ENCODE data around the gene ITPR2.

The ITPR2 gene

GRCh38 chr12:26740348-26740747 lies 92.6 kb downstream of the ITPR2 start:
- H3K79me2 ChIP-seq (ENCODE audit: insufficient read depth, low read length): no peaks in the 10 kb centered on the region
- no peaks in the 10 kb centered on the region for H3K27me3 ChIP-seq (ENCODE audit: insufficient read depth, low read length)
- no peak for TF ChIP-seq CTCF (IDR thresholded peaks at IDR 0.05; ENCODE audit: low read length)
- TF ChIP-seq EZH2 (IDR thresholded peaks at IDR 0.05; ENCODE audit: borderline replicate concordance, low read length): no peak

GRCh38 chr12:26737487-26738030 lies 95.4 kb downstream of the ITPR2 start:
- no peak overlapping the region for H3K4me3 ChIP-seq (ENCODE audit: low read depth, low read length, poor library complexity, severe bottlenecking)
- peaks cover 18% of the 10 kb centered on the region for H3K4me1 ChIP-seq (ENCODE audit: insufficient read depth, low read length, severe bottlenecking)
- no peak overlapping the region for H3K27ac ChIP-seq (ENCODE audit: low read depth, low read length, poor library complexity, severe bottlenecking)
- TF ChIP-seq CTCF (IDR thresholded peaks at IDR 0.05; ENCODE audit: low read length) (no peak), EZH2 (IDR thresholded peaks at IDR 0.05; ENCODE audit: borderline replicate concordance, low read length) (no peak)
- peaks cover 5% of the 10 kb centered on the region; the same call in 1 of the 2 replicates for H3K36me3 ChIP-seq (ENCODE audit: insufficient read depth, low read length)
- 0 out of 2 replicates have a peak, but pooled peaks cover 4% of the 10 kb centered on the region for H3K79me2 ChIP-seq (ENCODE audit: insufficient read depth, low read length)
- H4K20me1 ChIP-seq (ENCODE audit: insufficient read depth, low read length): no peaks in the 10 kb centered on the region; the same call in 1 of the 2 replicates
- H3F3A ChIP-seq (ENCODE audit: insufficient read depth, low read length): no peaks in the 10 kb centered on the region
- peaks cover 11% of the 10 kb centered on the region; the same call in 1 of the 2 replicates for H3K9me3 ChIP-seq (ENCODE audit: low read length)
- H3K27me3 ChIP-seq (ENCODE audit: insufficient read depth, low read length): no peaks in the 10 kb centered on the region
- H2AFZ ChIP-seq (ENCODE audit: low read length): no peak overlapping the region
- no peaks in the 10 kb centered on the region for H3K9me2 ChIP-seq (ENCODE audit: low read depth, low read length)
- H3K4me2 ChIP-seq (ENCODE audit: low read length): no peak overlapping the region
- H3K9ac ChIP-seq (ENCODE audit: low read length): no peak overlapping the region

More at GRCh38 chr12:26740348-26740747, 92.6 kb downstream of the ITPR2 start:
- no peak overlapping the region for H3K27ac ChIP-seq (ENCODE audit: low read depth, low read length, poor library complexity, severe bottlenecking)
- no peaks in the 10 kb centered on the region for H3K4me1 ChIP-seq (ENCODE audit: insufficient read depth, low read length, severe bottlenecking)
- no peak overlapping the region for H3K4me3 ChIP-seq (ENCODE audit: low read depth, low read length, poor library complexity, severe bottlenecking)
- no peaks in the 10 kb centered on the region for H3K9me2 ChIP-seq (ENCODE audit: low read depth, low read length)
- H3K36me3 ChIP-seq (ENCODE audit: insufficient read depth, low read length): peaks cover 5% of the 10 kb centered on the region; the same call in 1 of the 2 replicates
- H3K9ac ChIP-seq (ENCODE audit: low read length): no peak overlapping the region
- no peaks in the 10 kb centered on the region; the same call in 1 of the 2 replicates for H4K20me1 ChIP-seq (ENCODE audit: insufficient read depth, low read length)
- H3F3A ChIP-seq (ENCODE audit: insufficient read depth, low read length): no peaks in the 10 kb centered on the region
- H2AFZ ChIP-seq (ENCODE audit: low read length): no peak overlapping the region
- peaks cover 11% of the 10 kb centered on the region; the same call in 1 of the 2 replicates for H3K9me3 ChIP-seq (ENCODE audit: low read length)
- H3K4me2 ChIP-seq (ENCODE audit: low read length): no peak overlapping the region

GRCh38 chr12:26736563-26737486 lies 96.2 kb downstream of the ITPR2 start:
- Histone ChIP-seq H2AFZ (ENCODE audit: low read length) (no peak overlapping the region), H3K27ac (ENCODE audit: low read depth, low read length, poor library complexity, severe bottlenecking) (no peak overlapping the region)
- TF ChIP-seq CTCF (IDR thresholded peaks at IDR 0.05; ENCODE audit: low read length): no peak
- no peak for TF ChIP-seq EZH2 (IDR thresholded peaks at IDR 0.05; ENCODE audit: borderline replicate concordance, low read length)

More at GRCh38 chr12:26736563-26737486, 96.2 kb downstream of the ITPR2 start:
- peaks cover 11% of the 10 kb centered on the region; the same call in 1 of the 2 replicates for H3K9me3 ChIP-seq (ENCODE audit: low read length)
- H3K9ac ChIP-seq (ENCODE audit: low read length): no peak overlapping the region
- H3K9me2 ChIP-seq (ENCODE audit: low read depth, low read length): no peaks in the 10 kb centered on the region
- H4K20me1 ChIP-seq (ENCODE audit: insufficient read depth, low read length): no peaks in the 10 kb centered on the region; the same call in 1 of the 2 replicates
- H3K79me2 ChIP-seq (ENCODE audit: insufficient read depth, low read length): 0 out of 2 replicates have a peak, but pooled peaks cover 4% of the 10 kb centered on the region
- H3F3A ChIP-seq (ENCODE audit: insufficient read depth, low read length): no peaks in the 10 kb centered on the region
- no peak overlapping the region for H3K4me2 ChIP-seq (ENCODE audit: low read length)
- peaks cover 26% of the 10 kb centered on the region for H3K4me1 ChIP-seq (ENCODE audit: insufficient read depth, low read length, severe bottlenecking)
- H3K27me3 ChIP-seq (ENCODE audit: insufficient read depth, low read length): no peaks in the 10 kb centered on the region
- H3K4me3 ChIP-seq (ENCODE audit: low read depth, low read length, poor library complexity, severe bottlenecking): no peak overlapping the region
- H3K36me3 ChIP-seq (ENCODE audit: insufficient read depth, low read length): peaks cover 5% of the 10 kb centered on the region; the same call in 1 of the 2 replicates

Data from OCI-LY1 (cell line).